GM19455 (cell line): ENCODE results near the gene CHRND.

Experiments used
- ATAC-seq: cut with Tn5 transposase; IDR thresholded peaks from one replicate; pipeline ENCODE4 v1.9.1; 2021; ENCODE audit not compliant: unreplicated experiment

CHRND gene

GRCh38 chr2:232487385-232488096, 38.4 kb upstream of the CHRND start, which contains the start of gene ECEL1:
Gene ECEL1 (minus strand): TSS chr2:232487834. CDS start chr2:232486653, 1,181 bp downstream.
- ATAC-seq, result no peak

DNA sequence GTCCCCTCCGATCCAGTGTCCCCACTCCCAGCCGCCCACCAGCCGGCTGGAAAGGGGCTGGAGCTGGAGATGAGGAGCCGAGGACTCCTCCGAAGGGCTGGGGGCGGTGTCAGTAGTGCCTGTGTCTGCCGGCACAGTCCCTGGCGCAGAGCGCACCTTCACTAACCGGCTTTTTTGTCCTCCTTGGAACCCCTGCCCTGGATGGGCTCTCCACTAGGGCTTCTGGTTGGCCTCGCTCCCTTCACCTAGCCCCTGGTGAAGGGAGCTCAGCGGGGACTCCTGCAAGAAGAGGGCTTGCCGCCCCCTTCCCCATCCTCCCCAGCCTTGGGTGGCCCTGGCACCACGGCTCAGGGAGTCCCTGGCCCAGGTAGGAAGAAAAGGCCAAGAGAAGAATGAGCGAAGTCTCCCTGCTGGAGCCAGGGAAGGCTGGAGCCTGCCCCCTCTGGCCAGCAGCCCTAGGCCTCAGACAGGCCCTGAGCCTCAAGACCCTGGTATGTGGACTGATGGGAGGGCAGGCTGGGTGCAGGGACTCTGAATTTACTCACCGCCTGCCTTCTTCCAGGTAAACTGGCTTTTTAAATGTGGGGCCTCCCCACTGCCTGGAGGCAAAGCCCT, 37.8 kb upstream of the CHRND start:
- no peak for ATAC-seq

GRCh38 chr2:232488721-232489300, 37.1 kb upstream of the CHRND start:
- no peak for ATAC-seq

GRCh38 chr2:232489516-232490220, 36.3 kb upstream of the CHRND start:
- ATAC-seq, result no peak

- no peak for ATAC-seq
Observed at GRCh38 chr2:232490221-232491138, 35.5 kb upstream of the CHRND start.

- ATAC-seq, result no peak
Observed at GRCh38 chr2:232491139-232491780, 34.7 kb upstream of the CHRND start.

GRCh38 chr2:232492236-232492848, 33.6 kb upstream of the CHRND start:
- no peak for ATAC-seq

DNA sequence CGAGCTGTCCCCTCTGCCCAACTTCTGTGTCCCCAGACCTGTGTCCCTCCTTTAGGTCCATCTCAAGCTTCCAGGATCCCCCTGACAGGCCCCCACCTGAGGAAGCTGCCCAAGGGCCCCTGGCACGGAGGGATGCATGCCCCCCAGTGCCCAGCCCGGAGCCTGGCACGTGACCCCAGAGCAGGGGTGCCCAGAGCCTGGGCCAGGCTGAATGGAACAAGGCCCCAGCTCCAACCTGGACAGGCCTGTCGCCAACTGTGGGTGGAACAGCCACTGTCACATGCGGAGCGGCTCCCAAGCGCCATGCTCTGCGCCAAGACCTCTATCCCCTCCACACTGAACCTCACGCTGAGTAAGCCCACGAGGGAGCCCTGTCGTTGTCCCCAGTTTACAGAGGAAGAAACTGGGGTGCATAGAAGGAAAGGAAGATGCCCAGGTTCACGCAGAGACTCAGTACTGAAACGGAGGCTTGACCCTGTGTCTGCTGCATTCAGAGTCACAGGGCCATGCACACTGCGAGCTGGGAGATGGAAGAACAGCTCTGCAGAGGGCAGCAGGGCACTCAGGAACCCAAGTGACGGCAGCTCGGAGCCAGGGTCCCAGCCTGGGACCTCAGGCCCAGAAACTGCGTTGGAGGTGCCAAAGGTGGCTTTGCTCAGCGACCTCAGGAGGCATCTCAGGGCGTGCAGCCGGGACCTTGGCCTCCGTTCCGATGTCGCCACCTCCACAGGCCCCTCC, 32.8 kb upstream of the CHRND start:
- no peak for ATAC-seq

DNA sequence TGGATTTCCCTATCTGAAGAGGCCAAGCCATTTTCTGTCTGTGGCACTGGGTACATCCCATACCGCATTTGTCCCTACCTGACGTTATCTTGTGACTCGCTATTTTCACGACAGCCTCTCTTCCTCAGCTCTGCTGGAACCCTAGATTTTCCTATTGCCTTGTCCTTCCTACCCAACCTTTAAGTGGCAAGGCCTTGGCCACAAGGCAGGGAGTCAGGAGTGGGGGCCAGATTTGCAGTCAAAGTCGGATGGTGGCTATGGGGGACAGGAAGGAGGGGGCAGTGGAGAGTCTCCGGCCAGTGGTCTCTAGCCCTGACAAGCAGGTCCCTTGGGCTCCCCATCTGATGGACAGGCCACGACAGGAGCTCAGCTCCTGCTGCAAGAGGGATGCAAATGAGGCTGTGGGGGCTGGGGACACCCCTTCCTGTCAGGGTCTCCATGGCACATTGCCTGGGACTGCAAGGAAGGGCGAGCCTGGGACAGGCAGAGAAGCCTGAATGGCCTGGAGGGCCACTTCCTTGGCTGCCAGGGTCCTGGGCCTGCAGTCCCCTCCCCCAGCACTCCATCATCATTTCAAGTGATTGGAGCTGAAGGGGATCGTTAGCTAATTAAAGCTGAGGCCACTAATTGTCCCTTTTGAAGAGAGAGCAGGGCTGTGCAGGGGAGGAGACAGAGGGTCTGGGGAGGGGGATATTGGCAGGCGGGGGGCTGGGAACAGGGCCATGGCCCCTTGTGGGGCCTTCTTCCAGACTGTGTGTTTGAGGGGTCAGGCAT, 32.1 kb upstream of the CHRND start:
- no peak for ATAC-seq

GRCh38 chr2:232494542-232494941, 31.4 kb upstream of the CHRND start:
- ATAC-seq, result no peak

- ATAC-seq, result no peak
Observed at GRCh38 chr2:232495292-232495691, 30.7 kb upstream of the CHRND start.

DNA sequence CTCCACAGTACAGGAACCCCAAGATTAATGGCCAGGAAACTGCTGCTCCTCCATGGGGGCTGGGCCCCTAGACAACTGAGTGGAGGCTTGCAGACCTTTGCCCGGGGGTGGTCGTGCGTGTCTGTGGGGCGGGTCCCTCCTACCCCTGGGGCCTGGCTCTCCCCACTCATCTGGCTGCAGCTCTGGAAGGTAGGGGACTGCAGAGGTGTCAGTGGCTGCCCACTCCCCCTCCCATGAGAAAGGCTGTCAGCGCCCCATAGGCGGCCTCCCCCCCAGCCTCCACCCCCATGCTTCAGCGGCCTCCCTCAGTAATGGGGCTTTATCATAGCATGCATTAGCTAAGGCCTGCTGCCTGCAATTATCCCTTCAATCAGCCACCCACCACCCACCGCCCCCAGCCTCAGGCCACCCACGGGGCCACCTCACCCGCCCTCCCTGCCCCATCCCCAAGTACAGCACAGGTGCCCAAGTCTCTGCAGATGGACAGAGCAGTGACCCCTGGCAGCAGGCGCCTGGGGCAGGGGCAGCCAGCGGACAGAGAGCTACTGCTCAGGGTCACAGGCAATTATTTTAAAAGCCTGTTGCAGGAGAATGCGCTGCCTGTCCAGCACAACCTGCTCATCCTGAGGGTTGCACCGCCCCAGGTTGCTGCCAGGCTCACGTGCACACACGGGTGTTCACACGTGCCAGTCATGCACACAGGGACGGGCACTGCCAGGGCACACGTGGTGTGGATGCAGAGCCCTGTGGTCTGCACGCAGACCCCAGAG, 29.3 kb upstream of the CHRND start:
- ATAC-seq, result no peak

DNA sequence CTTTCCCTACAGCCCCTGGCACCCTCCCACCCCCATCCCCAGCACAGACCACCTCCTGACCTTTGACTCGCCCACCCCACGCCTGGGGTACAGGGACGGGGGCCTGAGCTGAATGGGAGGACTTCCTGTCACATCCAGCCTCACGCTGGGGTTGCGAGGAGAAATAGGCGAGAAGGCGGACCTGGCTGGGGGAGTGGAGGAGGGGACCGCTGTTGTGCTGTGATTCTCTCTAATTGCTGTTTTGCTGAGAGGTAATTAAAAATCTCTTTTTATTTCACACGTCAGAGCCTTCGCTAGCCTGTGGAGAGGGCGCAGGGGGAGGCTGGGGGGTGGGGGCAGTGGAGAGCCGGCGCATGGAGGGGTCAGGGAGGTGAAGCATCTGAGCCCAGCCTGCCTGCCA, 28.6 kb upstream of the CHRND start:
- ATAC-seq, result no peak

GRCh38 chr2:232498452-232498851, 27.5 kb upstream of the CHRND start:
- no peak for ATAC-seq

DNA sequence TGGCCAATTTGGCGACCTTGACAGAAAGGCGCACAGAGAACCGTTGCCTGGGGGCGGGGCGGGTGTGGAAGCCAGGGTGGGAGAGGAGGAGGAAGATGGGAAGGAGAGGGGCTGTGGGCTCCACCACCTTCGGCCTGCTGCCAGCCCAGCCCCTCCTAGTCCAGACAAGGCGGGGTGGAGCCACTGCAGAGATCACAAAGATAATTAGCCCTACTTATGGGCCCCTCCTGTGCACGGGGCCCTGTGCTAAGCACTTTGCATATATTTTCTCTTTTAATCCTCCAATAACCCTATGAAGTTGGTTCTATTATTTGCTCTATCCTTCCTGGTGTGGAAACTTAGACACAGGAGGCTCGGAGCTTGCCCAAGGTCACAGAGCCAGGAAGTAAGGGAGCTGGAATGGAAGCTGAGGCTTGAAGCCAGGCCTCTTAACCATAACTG, 24.6 kb upstream of the CHRND start:
- no peak for ATAC-seq

DNA sequence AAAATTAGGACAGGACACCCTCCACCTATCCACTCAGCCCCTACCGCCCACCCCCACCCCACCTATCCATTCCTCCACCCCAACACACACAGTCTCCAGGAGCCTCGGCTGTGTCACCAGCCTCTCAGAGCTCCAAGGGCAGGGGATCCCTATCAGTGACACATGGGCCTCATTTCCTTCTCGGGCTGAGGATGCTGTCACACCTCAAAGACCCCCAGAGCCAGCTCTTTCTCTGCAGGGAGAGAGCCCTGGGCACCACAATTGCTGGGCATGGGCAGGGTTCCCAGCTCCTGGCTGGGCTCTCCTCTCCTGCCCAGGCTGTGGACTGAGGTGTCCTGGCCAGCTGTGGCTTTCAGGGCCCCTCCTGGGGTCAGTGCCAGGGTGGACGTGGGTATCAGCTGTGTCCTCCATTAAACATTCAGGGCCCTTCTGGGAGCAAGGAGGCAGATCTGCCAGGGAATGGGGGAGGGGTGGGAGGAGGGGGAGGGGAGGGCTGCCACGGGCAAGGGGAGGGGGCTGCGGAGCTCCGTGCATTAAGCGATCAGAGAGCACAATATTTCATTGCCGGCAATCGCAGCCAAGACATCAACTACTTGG, 24.1 kb upstream of the CHRND start:
- no peak for ATAC-seq

DNA sequence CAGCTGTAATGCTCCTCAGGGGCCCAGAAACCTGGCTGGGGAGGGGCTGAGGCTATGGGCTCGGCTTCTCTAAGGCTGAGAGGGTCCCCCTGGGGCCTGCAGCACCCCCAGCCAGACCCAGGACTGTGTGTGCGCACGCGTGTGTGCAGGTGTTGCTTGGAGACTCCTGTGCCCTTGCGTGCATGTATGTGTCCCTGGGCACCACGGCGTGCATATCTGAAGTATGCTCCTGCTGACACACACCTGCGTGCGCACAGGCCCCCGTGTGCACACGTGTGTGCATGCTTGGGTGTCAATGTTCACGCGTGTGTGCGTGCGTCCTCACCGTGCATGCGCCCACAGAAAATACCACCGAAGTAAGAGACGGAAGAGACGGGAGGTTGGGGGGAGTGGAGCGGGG, 23.4 kb upstream of the CHRND start:
- no peak for ATAC-seq
